NT2/D1 (cell line): ENCODE results near the gene MALT1.

Source experiments
- YY1 ChIP-seq: IDR thresholded peaks from 2 replicates; pipeline ENCODE4 v1.6.1; 2011; ENCODE audit not compliant: insufficient read length, insufficient read depth
- ZNF274 ChIP-seq: IDR thresholded peaks from 2 replicates; pipeline ENCODE4 v1.6.1; 2011; ENCODE audit warnings: mild to moderate bottlenecking, low read depth, low read length

DNA sequence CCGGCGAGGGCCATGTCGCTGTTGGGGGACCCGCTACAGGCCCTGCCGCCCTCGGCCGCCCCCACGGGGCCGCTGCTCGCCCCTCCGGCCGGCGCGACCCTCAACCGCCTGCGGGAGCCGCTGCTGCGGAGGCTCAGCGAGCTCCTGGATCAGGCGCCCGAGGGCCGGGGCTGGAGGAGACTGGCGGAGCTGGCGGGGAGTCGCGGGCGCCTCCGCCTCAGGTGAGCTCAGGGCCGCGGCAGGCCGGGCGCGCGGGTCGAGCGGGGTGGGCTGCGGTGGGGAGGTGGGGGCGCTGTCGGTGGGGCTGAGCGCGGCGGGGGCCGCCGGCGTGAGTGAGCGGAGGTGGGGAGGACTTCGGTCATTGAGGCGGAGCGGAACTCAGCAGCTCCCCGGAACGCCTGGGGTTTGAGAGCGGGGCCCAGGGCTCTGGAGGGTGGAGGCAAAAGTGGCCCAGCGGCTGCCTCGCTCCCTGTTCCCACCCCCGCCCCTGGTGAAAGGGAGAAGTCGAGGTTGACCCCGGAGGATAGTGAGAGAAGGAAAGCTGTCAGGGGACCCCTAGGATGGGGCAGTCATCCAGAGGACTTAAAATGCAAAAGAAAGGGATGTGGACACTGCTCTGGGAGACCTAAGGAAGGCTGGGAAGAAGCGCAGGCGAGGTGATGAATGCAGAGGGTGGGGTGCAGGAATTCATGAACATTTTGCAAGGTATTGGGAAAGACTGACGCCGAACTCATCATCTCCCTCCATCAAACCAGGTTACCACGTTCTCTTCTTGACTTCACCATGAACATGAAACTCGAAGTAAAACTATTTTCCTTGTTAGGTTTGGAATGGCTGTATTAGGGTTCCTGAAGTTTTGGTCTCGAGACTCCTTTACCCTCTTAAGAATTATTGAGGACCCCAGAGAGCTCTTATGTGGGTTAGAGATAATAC lies 633 bp downstream of the MALT1 start:
- no peak for TF ChIP-seq ZNF274
- no peak for TF ChIP-seq YY1
